Suprapubic skin (tissue), 4 donors: ENCODE data around the gene SNX27. TPM values are rescaled to one million over a fixed set of nuclear protein-coding genes. Genes with fewer than 3 reads are reported as not detected.
A peak's percentile ranks its signal among the peaks of the same experiment; 100 is the strongest.
"Not testable (repeated sequence)": the region's sequence is repeated elsewhere in the genome, so short reads cannot be mapped to it uniquely, and the experiment has no call there.

Experiments
- DNase-seq, 2 donors: peaks; one replicate each; pipeline ENCODE4 v3.0.0-alpha.2; 2019; ENCODE audit warnings: low spot score in 2 of 2
- H3K27ac ChIP-seq: fragments of 200-600 bp; sonication (generic); one replicate; pipeline ENCODE4 v1.5.1; 2019
- H3K27me3 ChIP-seq: fragments of 200-600 bp; sonication (generic); one replicate; pipeline ENCODE4 v1.5.1; 2019
- H3K36me3 ChIP-seq: fragments of 200-600 bp; sonication (generic); one replicate; pipeline ENCODE4 v1.5.1; 2019
- H3K4me1 ChIP-seq: fragments of 200-600 bp; sonication (generic); one replicate; pipeline ENCODE4 v1.5.1; 2019
- H3K4me3 ChIP-seq: fragments of 200-600 bp; sonication (generic); one replicate; pipeline ENCODE4 v1.5.1; 2019; ENCODE audit warnings: mild to moderate bottlenecking
- H3K9me3 ChIP-seq: fragments of 200-600 bp; sonication (generic); one replicate; pipeline ENCODE4 v1.5.1; 2019
- EP300 ChIP-seq: sonication (generic); formaldehyde crosslinking; IDR thresholded peaks from one replicate; pipeline ENCODE4 v1.6.1; 2017; ENCODE audit warnings: antibody characterized with exemption
- POLR2A ChIP-seq, 2 donors: fragments of 450-650 bp; IDR thresholded peaks; one replicate each; pipeline ENCODE4 v1.6.1; 2017; ENCODE audit warnings: antibody characterized with exemption in 2 of 2, mild to moderate bottlenecking in 2 of 2, moderate library complexity in 2 of 2
- POLR2AphosphoS5 ChIP-seq, 3 donors: sonication (generic); formaldehyde crosslinking; IDR thresholded peaks; one replicate each; pipeline ENCODE4 v1.6.1; 2017; ENCODE audit warnings: antibody characterized with exemption in 3 of 3
- WGBS: methylation state at CpG from one replicate; pipeline ENCODE4 v1.1.5; 2018; 5-methylcytosine and 5-hydroxymethylcytosine counted together
- total RNA-seq, 4 donors: library from RNA; depleted of rRNA; stranded (reverse); fragments of >200 nt; gene quantifications; one replicate each; pipeline ENCODE4 v1.1.0, GENCODE V29; 2016
- TF ChIP-seq, protein P1 (sequence below), 2 donors: fragments of 200-600 bp in 1 of 2; fragments of 450-650 bp in 1 of 2; sonication (generic) in 1 of 2; IDR thresholded peaks; one replicate each; pipeline ENCODE4 v1.5.1; 2016 to 2019; ENCODE audit warnings: antibody characterized with exemption in 2 of 2, mild to moderate bottlenecking in 1 of 2, moderate library complexity in 1 of 2

The SNX27 gene
- total RNA-seq, 4 donors from 2014 or later: 19.8 to 45.4 (median 29.0) TPM

DNA sequence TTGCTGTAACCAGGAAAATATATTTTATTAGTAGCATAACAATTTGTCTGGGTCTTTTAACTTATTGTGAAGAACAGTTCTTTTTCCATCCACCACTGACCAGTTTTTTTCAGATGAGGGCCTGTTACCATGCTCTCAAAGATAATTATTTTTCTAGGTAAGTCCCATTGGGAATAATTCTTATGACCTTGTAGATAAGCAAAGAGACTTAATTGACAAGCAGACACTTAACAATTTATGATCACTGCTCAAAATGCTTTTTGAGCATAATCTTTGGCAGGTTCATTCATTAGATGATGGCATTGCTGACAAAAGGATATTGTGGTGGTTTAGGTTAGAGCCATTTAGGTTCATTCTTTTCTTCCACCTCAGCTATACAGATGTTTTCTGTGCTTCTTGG, 6.6 kb downstream of the SNX27 start:
- H3K27me3 ChIP-seq: no peaks in the 10 kb centered on the region
- H3K36me3 ChIP-seq: no peaks in the 10 kb centered on the region
- H3K9me3 ChIP-seq: no peaks in the 10 kb centered on the region
- no peak for DNase-seq
- H3K27ac ChIP-seq: no peak overlapping the region
- H3K4me3 ChIP-seq: no peak overlapping the region
- peaks cover 64% of the 10 kb centered on the region for H3K4me1 ChIP-seq
- TF ChIP-seq EP300: no peak
- no peak for TF ChIP-seq POLR2AphosphoS5 (IDR thresholded peaks at IDR 0.05)
- TF ChIP-seq POLR2A (IDR thresholded peaks at IDR 0.05): no peak

- DNase-seq, H3K27me3 ChIP-seq, H3K9me3 ChIP-seq, H3K4me3 ChIP-seq, H3K36me3 ChIP-seq: not testable (repeated sequence)
- 79% methylated on average over 6 of the region's 6 CpGs for WGBS
- Histone ChIP-seq H3K27ac (peak overlapping the region; percentile 49), H3K4me1 (peaks cover 59% of the 10 kb centered on the region)
These were observed 7.1 kb downstream of the SNX27 start for GRCh38 chr1:151618996-151619395.

DNA sequence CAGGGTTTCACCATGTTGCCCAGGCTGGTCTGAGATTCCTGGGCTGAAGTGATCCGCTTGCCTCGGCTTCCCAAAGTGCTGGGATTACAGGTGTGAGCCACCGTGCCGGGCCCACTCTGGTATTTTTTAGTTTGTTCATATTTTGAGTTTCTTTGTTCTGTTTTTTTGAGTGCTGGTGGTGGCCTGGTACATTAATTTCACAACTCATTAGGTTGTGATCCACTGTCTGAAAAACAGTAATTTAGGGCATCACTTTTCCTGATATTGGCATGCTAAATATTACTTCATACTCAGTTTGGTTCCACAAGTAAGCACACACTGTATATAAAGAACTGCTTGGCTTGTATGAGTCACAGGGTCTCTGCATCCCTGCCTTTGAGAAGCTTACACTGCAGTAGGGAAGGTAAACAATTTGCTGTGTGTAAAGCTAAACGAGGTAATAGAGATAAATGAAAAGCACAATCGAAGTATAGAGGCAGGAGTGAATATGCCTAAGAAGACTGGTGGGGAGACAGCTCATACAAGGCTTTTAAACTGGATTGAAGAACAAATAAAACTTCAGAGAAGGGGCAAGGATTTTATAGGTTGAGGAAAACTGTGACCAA, 7.7 kb downstream of the SNX27 start:
- peaks cover 55% of the 10 kb centered on the region for H3K4me1 ChIP-seq
- H3K27me3 ChIP-seq: no peaks in the 10 kb centered on the region
- 82% methylated on average over 6 of the region's 6 CpGs for WGBS

DNA sequence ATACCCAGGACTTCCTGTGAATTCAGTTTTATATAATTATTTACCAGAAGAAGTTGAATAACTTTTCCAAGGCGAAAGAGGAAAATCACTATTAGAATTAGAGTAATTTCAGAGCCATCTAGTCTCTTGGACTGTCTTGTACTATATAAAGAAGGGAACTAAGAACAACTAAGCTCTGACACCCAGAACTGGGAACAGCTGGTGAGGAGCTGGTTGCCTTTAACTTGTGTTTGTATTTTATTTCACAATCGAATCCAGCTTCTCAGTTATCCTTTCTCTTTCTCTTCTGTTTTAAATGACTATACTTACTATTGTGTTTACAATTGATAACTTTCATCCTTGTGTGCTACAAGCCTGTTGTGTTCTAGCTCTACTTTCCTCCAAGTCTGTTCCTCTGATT, 8.4 kb downstream of the SNX27 start:
- DNase-seq: no peak
- peak overlapping the region; percentile 62 for H3K27ac ChIP-seq

More for the DNA sequence above, 7.7 kb downstream of the SNX27 start:
- TF ChIP-seq POLR2AphosphoS5 (IDR thresholded peaks at IDR 0.05) (no peak), EP300 (no peak), POLR2A (IDR thresholded peaks at IDR 0.05) (no peak)
- TF ChIP-seq, protein P1, sequence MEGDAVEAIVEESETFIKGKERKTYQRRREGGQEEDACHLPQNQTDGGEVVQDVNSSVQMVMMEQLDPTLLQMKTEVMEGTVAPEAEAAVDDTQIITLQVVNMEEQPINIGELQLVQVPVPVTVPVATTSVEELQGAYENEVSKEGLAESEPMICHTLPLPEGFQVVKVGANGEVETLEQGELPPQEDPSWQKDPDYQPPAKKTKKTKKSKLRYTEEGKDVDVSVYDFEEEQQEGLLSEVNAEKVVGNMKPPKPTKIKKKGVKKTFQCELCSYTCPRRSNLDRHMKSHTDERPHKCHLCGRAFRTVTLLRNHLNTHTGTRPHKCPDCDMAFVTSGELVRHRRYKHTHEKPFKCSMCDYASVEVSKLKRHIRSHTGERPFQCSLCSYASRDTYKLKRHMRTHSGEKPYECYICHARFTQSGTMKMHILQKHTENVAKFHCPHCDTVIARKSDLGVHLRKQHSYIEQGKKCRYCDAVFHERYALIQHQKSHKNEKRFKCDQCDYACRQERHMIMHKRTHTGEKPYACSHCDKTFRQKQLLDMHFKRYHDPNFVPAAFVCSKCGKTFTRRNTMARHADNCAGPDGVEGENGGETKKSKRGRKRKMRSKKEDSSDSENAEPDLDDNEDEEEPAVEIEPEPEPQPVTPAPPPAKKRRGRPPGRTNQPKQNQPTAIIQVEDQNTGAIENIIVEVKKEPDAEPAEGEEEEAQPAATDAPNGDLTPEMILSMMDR (IDR thresholded peaks at IDR 0.05): no peak
- DNase-seq: no peak
- peak overlapping the region; percentile 49 for H3K27ac ChIP-seq
- no peaks in the 10 kb centered on the region for H3K36me3 ChIP-seq
- no peak overlapping the region for H3K4me3 ChIP-seq
- no peaks in the 10 kb centered on the region for H3K9me3 ChIP-seq

GRCh38 chr1:151621351-151621750, 9.5 kb downstream of the SNX27 start:
- WGBS: 53% methylated on average over 2 of the region's 2 CpGs
- no peak for TF ChIP-seq POLR2A (IDR thresholded peaks at IDR 0.05)
- no peak for TF ChIP-seq EP300
- TF ChIP-seq POLR2AphosphoS5 (IDR thresholded peaks at IDR 0.05): no peak
- TF ChIP-seq, protein P1 (IDR thresholded peaks at IDR 0.05): no peak
- Histone ChIP-seq H3K4me1 (peaks cover 43% of the 10 kb centered on the region), H3K27me3 (no peaks in the 10 kb centered on the region), H3K9me3 (no peaks in the 10 kb centered on the region), H3K36me3 (no peaks in the 10 kb centered on the region), H3K27ac (peak overlapping the region; percentile 62), H3K4me3 (no peak overlapping the region)
- no peak for DNase-seq

More for the DNA sequence above, 8.4 kb downstream of the SNX27 start:
- Histone ChIP-seq H3K36me3 (no peaks in the 10 kb centered on the region), H3K4me1 (peaks cover 52% of the 10 kb centered on the region), H3K9me3 (no peaks in the 10 kb centered on the region), H3K4me3 (no peak overlapping the region), H3K27me3 (no peaks in the 10 kb centered on the region)
- WGBS: 54% methylated on average over 2 of the region's 2 CpGs
- TF ChIP-seq, protein P1 (IDR thresholded peaks at IDR 0.05): no peak
- TF ChIP-seq POLR2A (IDR thresholded peaks at IDR 0.05): no peak
- TF ChIP-seq POLR2AphosphoS5 (IDR thresholded peaks at IDR 0.05): no peak
- no peak for TF ChIP-seq EP300

- DNase-seq: no peak
- no peaks in the 10 kb centered on the region for H3K36me3 ChIP-seq
- H3K27me3 ChIP-seq: no peaks in the 10 kb centered on the region
- H3K9me3 ChIP-seq: no peaks in the 10 kb centered on the region
- H3K27ac ChIP-seq: no peak overlapping the region
- 86% methylated on average over 3 of the region's 3 CpGs for WGBS
- H3K4me3 ChIP-seq: no peak overlapping the region
- TF ChIP-seq POLR2A (IDR thresholded peaks at IDR 0.05) (no peak), EP300 (no peak), POLR2AphosphoS5 (IDR thresholded peaks at IDR 0.05) (no peak)
- TF ChIP-seq, protein P1 (IDR thresholded peaks at IDR 0.05): no peak
- H3K4me1 ChIP-seq: peaks cover 23% of the 10 kb centered on the region
These were observed 12.9 kb downstream of the SNX27 start for GRCh38 chr1:151624783-151625182.
